HG03060 (cell line): Measurements from ENCODE around the gene TCTA.

ENCODE experiments used
- ATAC-seq: cut with Tn5 transposase; IDR thresholded peaks from one replicate; pipeline ENCODE4 v1.9.1; 2021; ENCODE audit warnings: low read depth, moderate number of reproducible peaks; ENCODE audit not compliant: unreplicated experiment

Gene TCTA

GRCh38 chr3:49456466-49456865, 44.2 kb downstream of the TCTA start:
- ATAC-seq = no peak

DNA sequence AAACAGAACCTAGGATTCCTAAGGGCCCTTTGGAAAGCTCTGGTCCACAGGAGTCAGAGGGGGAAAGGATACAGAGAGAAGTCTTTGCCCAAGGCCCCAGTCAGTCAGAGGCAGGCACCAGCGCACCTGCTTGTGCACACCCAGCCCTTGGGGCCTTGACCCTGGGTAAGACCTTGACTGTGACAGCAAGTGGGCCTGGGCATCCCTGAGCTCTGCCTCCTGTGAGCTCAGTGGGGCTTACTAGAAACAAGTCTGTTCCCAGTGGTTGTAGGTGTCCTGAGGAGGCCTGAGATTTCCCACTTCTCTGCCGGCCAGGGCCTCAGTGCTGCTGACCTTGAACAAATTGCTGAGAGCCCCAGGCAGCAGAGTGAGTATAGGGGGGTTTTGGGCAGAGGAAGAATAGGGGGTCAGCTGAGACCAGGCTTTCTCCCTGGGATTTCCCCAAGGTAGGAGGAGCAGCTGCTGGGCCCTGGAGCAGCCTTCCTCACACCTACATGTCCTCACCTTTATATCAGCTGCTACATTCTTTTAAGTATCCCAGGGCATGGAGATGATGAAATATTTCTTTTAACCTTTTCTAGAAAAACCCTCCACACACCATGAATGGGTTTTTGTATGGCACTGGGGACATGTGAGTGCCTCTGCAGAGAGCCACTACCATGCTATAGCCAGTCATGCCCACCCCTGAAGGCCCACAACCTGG, 48.1 kb downstream of the TCTA start:
- no peak for ATAC-seq

DNA sequence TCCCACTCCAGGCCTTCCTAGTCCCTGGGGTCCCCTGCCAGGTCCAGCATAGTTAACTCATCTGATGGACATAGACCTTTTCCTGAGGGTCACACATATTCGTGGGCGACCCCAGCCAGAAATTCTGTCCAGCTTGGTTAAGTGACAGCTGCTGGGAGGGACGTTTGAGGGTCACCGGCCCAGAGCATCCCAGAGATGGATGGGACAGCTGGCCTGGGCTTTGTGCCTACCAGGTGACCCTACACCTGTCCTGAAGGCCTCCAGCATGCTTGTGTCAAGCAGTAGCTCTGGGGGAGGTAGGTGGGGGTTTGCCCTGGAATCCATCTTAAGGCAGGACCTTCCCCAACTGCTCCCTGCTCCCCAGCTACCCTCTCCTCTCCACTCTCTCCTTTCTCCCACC, 48.7 kb downstream of the TCTA start:
- ATAC-seq = no peak

GRCh38 chr3:49461443-49462171, 49.4 kb downstream of the TCTA start:
- ATAC-seq = no peak

GRCh38 chr3:49462222-49462621, 50.0 kb downstream of the TCTA start:
- ATAC-seq = no peak

GRCh38 chr3:49465270-49466034, 53.2 kb downstream of the TCTA start:
- no peak for ATAC-seq
